ENCODE results near the gene TRIM24. TPM values are rescaled to one million over a fixed set of nuclear protein-coding genes. Genes with fewer than 3 reads are reported as not detected.

TRIM24 gene
- polyA plus RNA-seq, 1 donor = 68.1 TPM

GRCh38 chr7:138538518-138538917, 78.5 kb downstream of the TRIM24 start:
- peak; percentile 15 for DNase-seq

- DNase-seq = no peak
Observed at GRCh38 chr7:138538997-138539644, 79.1 kb downstream of the TRIM24 start.

- no peak for DNase-seq
Observed at GRCh38 chr7:138542183-138542582, 82.1 kb downstream of the TRIM24 start.

GRCh38 chr7:138543739-138544138, 83.7 kb downstream of the TRIM24 start:
- no peak for DNase-seq

- no peak for DNase-seq
Observed at GRCh38 chr7:138545123-138545522, 85.1 kb downstream of the TRIM24 start.

- no peak for DNase-seq
Observed at GRCh38 chr7:138546064-138546619, 86.1 kb downstream of the TRIM24 start.

GRCh38 chr7:138546829-138547228, 86.8 kb downstream of the TRIM24 start:
- no peak for DNase-seq

GRCh38 chr7:138549082-138549481, 89.0 kb downstream of the TRIM24 start:
- no peak for DNase-seq

GRCh38 chr7:138550337-138550736, 90.3 kb downstream of the TRIM24 start:
- DNase-seq = no peak

- DNase-seq = no peak
Observed at GRCh38 chr7:138551102-138551501, 91.0 kb downstream of the TRIM24 start.

GRCh38 chr7:138553805-138554204, 93.7 kb downstream of the TRIM24 start:
- no peak for DNase-seq

GRCh38 chr7:138554674-138555073, 94.6 kb downstream of the TRIM24 start:
- DNase-seq = no peak

- no peak for DNase-seq
Observed at GRCh38 chr7:138555684-138556083, 95.6 kb downstream of the TRIM24 start.

GRCh38 chr7:138556771-138557484, 96.9 kb downstream of the TRIM24 start:
- no peak for DNase-seq

- no peak for DNase-seq
Observed at GRCh38 chr7:138559448-138559847, 99.4 kb downstream of the TRIM24 start.

- DNase-seq = no peak
Observed at GRCh38 chr7:138563808-138564207, 103.7 kb downstream of the TRIM24 start.

- DNase-seq = no peak
Observed at GRCh38 chr7:138564365-138564764, 104.3 kb downstream of the TRIM24 start.

GRCh38 chr7:138565071-138565450, 105.0 kb downstream of the TRIM24 start:
- no peak for DNase-seq

GRCh38 chr7:138565451-138566114, 105.5 kb downstream of the TRIM24 start:
- peak; percentile 5 for DNase-seq

- no peak for DNase-seq
Observed at GRCh38 chr7:138568655-138569054, 108.6 kb downstream of the TRIM24 start.

- DNase-seq = no peak
Observed at GRCh38 chr7:138569418-138569817, 109.4 kb downstream of the TRIM24 start.

- no peak for DNase-seq
Observed at GRCh38 chr7:138570715-138571114, 110.7 kb downstream of the TRIM24 start.

GRCh38 chr7:138573741-138574140, 113.7 kb downstream of the TRIM24 start:
- no peak for DNase-seq

Measured in left kidney (tissue), 2 donors.